ENCODE data around the gene ABL1.

ABL1 gene

GRCh38 chr9:130917168-130917960 is 82.3 kb downstream of the ABL1 start:
- no peak for DNase-seq (ENCODE audit: low spot score)
- in situ Hi-C loops (cut with MboI; ENCODE audit: low sequenced_read_pairs, unreplicated experiment), result no loop called here
- no peak for TF ChIP-seq CTCF (IDR thresholded peaks at IDR 0.05; ENCODE audit: borderline replicate concordance, control extremely low read depth, extremely low read depth, insufficient read depth, missing control alignments)

- TF ChIP-seq CTCF (IDR thresholded peaks at IDR 0.05; ENCODE audit: borderline replicate concordance, control extremely low read depth, extremely low read depth, insufficient read depth, missing control alignments), result no peak
- DNase-seq (ENCODE audit: low spot score), result no peak
- in situ Hi-C loops (cut with MboI; ENCODE audit: low sequenced_read_pairs, unreplicated experiment), result no loop called here
These were observed 83.2 kb downstream of the ABL1 start for GRCh38 chr9:130918101-130918825.

GRCh38 chr9:130918826-130919558 is 83.9 kb downstream of the ABL1 start:
- DNase-seq (ENCODE audit: low spot score), result no peak
- no peak for TF ChIP-seq CTCF (IDR thresholded peaks at IDR 0.05; ENCODE audit: borderline replicate concordance, control extremely low read depth, extremely low read depth, insufficient read depth, missing control alignments)
- in situ Hi-C loops (cut with MboI; ENCODE audit: low sequenced_read_pairs, unreplicated experiment), result no loop called here

GRCh38 chr9:130919559-130920145 is 84.6 kb downstream of the ABL1 start:
- no peak for DNase-seq (ENCODE audit: low spot score)
- no peak for TF ChIP-seq CTCF (IDR thresholded peaks at IDR 0.05; ENCODE audit: borderline replicate concordance, control extremely low read depth, extremely low read depth, insufficient read depth, missing control alignments)
- in situ Hi-C loops (cut with MboI; ENCODE audit: low sequenced_read_pairs, unreplicated experiment), result no loop called here

GRCh38 chr9:130920233-130920632 is 85.2 kb downstream of the ABL1 start:
- no peak for TF ChIP-seq CTCF (IDR thresholded peaks at IDR 0.05; ENCODE audit: borderline replicate concordance, control extremely low read depth, extremely low read depth, insufficient read depth, missing control alignments)
- in situ Hi-C loops (cut with MboI; ENCODE audit: low sequenced_read_pairs, unreplicated experiment), result no loop called here
- no peak for DNase-seq (ENCODE audit: low spot score)

GRCh38 chr9:130920762-130921299 is 85.8 kb downstream of the ABL1 start:
- in situ Hi-C loops (cut with MboI; ENCODE audit: low sequenced_read_pairs, unreplicated experiment), result no loop called here
- no peak for DNase-seq (ENCODE audit: low spot score)
- TF ChIP-seq CTCF (IDR thresholded peaks at IDR 0.05; ENCODE audit: borderline replicate concordance, control extremely low read depth, extremely low read depth, insufficient read depth, missing control alignments), result no peak
